ENCODE measurements around the gene MAP4K4.

GRCh38 chr2:101815739-101816391 is 118.4 kb downstream of the MAP4K4 start:
- TF ChIP-seq EZH2 (IDR thresholded peaks at IDR 0.05; ENCODE audit: insufficient read depth, poor library complexity, severe bottlenecking) (no peak), EZH2phosphoT487 (IDR thresholded peaks at IDR 0.05; ENCODE audit: insufficient read depth, low read depth) (no peak)

All from GM23248 (cell line).